IPS-18a (cell line): Measurements from ENCODE around the gene CHRNA1.
A peak's percentile ranks its signal among the peaks of the same experiment; 100 is the strongest.

Experiments
- H3K27ac ChIP-seq: one replicate; pipeline ENCODE4 v1.5.1; 2013; ENCODE audit warnings: low read length
- H3K27me3 ChIP-seq: one replicate; pipeline ENCODE4 v1.6.1; 2013; ENCODE audit warnings: mild to moderate bottlenecking, low read length; ENCODE audit not compliant: control insufficient read depth, insufficient read depth
- H3K36me3 ChIP-seq: one replicate; pipeline ENCODE4 v1.6.1; 2013; ENCODE audit warnings: low read depth, low read length; ENCODE audit not compliant: control insufficient read depth
- H3K4me1 ChIP-seq: one replicate; pipeline ENCODE4 v1.6.1; 2013; ENCODE audit warnings: low read depth, low read length; ENCODE audit not compliant: control insufficient read depth
- H3K4me3 ChIP-seq: one replicate; pipeline ENCODE4 v1.5.1; 2013; ENCODE audit warnings: low read length
- H3K9ac ChIP-seq: one replicate; pipeline ENCODE4 v1.6.1; 2013; ENCODE audit warnings: mild to moderate bottlenecking, low read length, moderate library complexity
- H3K9me3 ChIP-seq: one replicate; pipeline ENCODE4 v1.6.1; 2013; ENCODE audit warnings: low read depth, low read length; ENCODE audit not compliant: control insufficient read depth

Gene CHRNA1

GRCh38 chr2:174780856-174781255, 16.6 kb upstream of the CHRNA1 start:
- Histone ChIP-seq H3K9ac (no peak overlapping the region), H3K27ac (no peak overlapping the region), H3K9me3 (no peaks in the 10 kb centered on the region), H3K4me3 (no peak overlapping the region), H3K27me3 (no peaks in the 10 kb centered on the region), H3K4me1 (peaks cover 15% of the 10 kb centered on the region), H3K36me3 (no peaks in the 10 kb centered on the region)

GRCh38 chr2:174780191-174780840, 16.0 kb upstream of the CHRNA1 start:
- Histone ChIP-seq H3K9me3 (no peaks in the 10 kb centered on the region), H3K4me1 (peaks cover 15% of the 10 kb centered on the region), H3K27me3 (no peaks in the 10 kb centered on the region), H3K4me3 (no peak overlapping the region), H3K36me3 (no peaks in the 10 kb centered on the region), H3K27ac (no peak overlapping the region), H3K9ac (no peak overlapping the region)

- H3K9ac ChIP-seq: no peak overlapping the region
- H3K27ac ChIP-seq: no peak overlapping the region
Measured at GRCh38 chr2:174779361-174779928, 15.2 kb upstream of the CHRNA1 start.

GRCh38 chr2:174778085-174778981, 14.1 kb upstream of the CHRNA1 start:
- no peak overlapping the region for H3K9ac ChIP-seq
- no peaks in the 10 kb centered on the region for H3K9me3 ChIP-seq
- no peak overlapping the region for H3K4me3 ChIP-seq
- H3K27ac ChIP-seq: no peak overlapping the region
- no peaks in the 10 kb centered on the region for H3K36me3 ChIP-seq
- peaks cover 17% of the 10 kb centered on the region for H3K4me1 ChIP-seq
- no peaks in the 10 kb centered on the region for H3K27me3 ChIP-seq

More at GRCh38 chr2:174779361-174779928, 15.2 kb upstream of the CHRNA1 start:
- H3K9me3 ChIP-seq: no peaks in the 10 kb centered on the region
- no peaks in the 10 kb centered on the region for H3K27me3 ChIP-seq
- no peaks in the 10 kb centered on the region for H3K36me3 ChIP-seq
- H3K4me3 ChIP-seq: no peak overlapping the region
- peaks cover 15% of the 10 kb centered on the region for H3K4me1 ChIP-seq

GRCh38 chr2:174777347-174778084, 13.2 kb upstream of the CHRNA1 start:
- Histone ChIP-seq H3K9me3 (no peaks in the 10 kb centered on the region), H3K9ac (no peak overlapping the region), H3K27ac (no peak overlapping the region), H3K4me1 (peaks cover 25% of the 10 kb centered on the region), H3K36me3 (no peaks in the 10 kb centered on the region), H3K4me3 (no peak overlapping the region), H3K27me3 (no peaks in the 10 kb centered on the region)

- H3K9ac ChIP-seq: no peak overlapping the region
- no peaks in the 10 kb centered on the region for H3K27me3 ChIP-seq
- H3K27ac ChIP-seq: no peak overlapping the region
- no peak overlapping the region for H3K4me3 ChIP-seq
- H3K36me3 ChIP-seq: no peaks in the 10 kb centered on the region
- H3K9me3 ChIP-seq: no peaks in the 10 kb centered on the region
- H3K4me1 ChIP-seq: peaks cover 33% of the 10 kb centered on the region
Measured at GRCh38 chr2:174776675-174777074, 12.4 kb upstream of the CHRNA1 start.

- H3K9me3 ChIP-seq: no peaks in the 10 kb centered on the region
- H3K27me3 ChIP-seq: no peaks in the 10 kb centered on the region
Measured at GRCh38 chr2:174776223-174776622, 12.0 kb upstream of the CHRNA1 start.

GRCh38 chr2:174775571-174775980, 11.3 kb upstream of the CHRNA1 start:
- Histone ChIP-seq H3K27me3 (no peaks in the 10 kb centered on the region), H3K4me1 (peaks cover 40% of the 10 kb centered on the region)

More at GRCh38 chr2:174776223-174776622, 12.0 kb upstream of the CHRNA1 start:
- no peak overlapping the region for H3K4me3 ChIP-seq
- H3K36me3 ChIP-seq: no peaks in the 10 kb centered on the region
- H3K9ac ChIP-seq: no peak overlapping the region
- no peak overlapping the region for H3K27ac ChIP-seq
- peaks cover 36% of the 10 kb centered on the region for H3K4me1 ChIP-seq

GRCh38 chr2:174774886-174775285, 10.6 kb upstream of the CHRNA1 start:
- Histone ChIP-seq H3K9me3 (no peaks in the 10 kb centered on the region), H3K4me1 (peaks cover 40% of the 10 kb centered on the region)

More at GRCh38 chr2:174775571-174775980, 11.3 kb upstream of the CHRNA1 start:
- no peak overlapping the region for H3K27ac ChIP-seq
- no peak overlapping the region for H3K4me3 ChIP-seq
- H3K9ac ChIP-seq: no peak overlapping the region
- H3K36me3 ChIP-seq: no peaks in the 10 kb centered on the region
- no peaks in the 10 kb centered on the region for H3K9me3 ChIP-seq

GRCh38 chr2:174773215-174773614, 8.9 kb upstream of the CHRNA1 start:
- H3K36me3 ChIP-seq: no peaks in the 10 kb centered on the region
- no peaks in the 10 kb centered on the region for H3K9me3 ChIP-seq
- no peak overlapping the region for H3K27ac ChIP-seq
- no peaks in the 10 kb centered on the region for H3K27me3 ChIP-seq
- no peak overlapping the region for H3K9ac ChIP-seq
- peaks cover 40% of the 10 kb centered on the region for H3K4me1 ChIP-seq
- no peak overlapping the region for H3K4me3 ChIP-seq

More at GRCh38 chr2:174774886-174775285, 10.6 kb upstream of the CHRNA1 start:
- no peaks in the 10 kb centered on the region for H3K27me3 ChIP-seq
- H3K36me3 ChIP-seq: no peaks in the 10 kb centered on the region
- H3K9ac ChIP-seq: no peak overlapping the region
- H3K27ac ChIP-seq: no peak overlapping the region
- H3K4me3 ChIP-seq: no peak overlapping the region

- no peaks in the 10 kb centered on the region for H3K27me3 ChIP-seq
- H3K9me3 ChIP-seq: no peaks in the 10 kb centered on the region
- H3K9ac ChIP-seq: no peak overlapping the region
- H3K27ac ChIP-seq: peak overlapping the region; percentile 36
- H3K4me1 ChIP-seq: peaks cover 35% of the 10 kb centered on the region
- no peaks in the 10 kb centered on the region for H3K36me3 ChIP-seq
- peak overlapping the region; percentile 6 for H3K4me3 ChIP-seq
Measured at GRCh38 chr2:174772472-174772801, 8.2 kb upstream of the CHRNA1 start.
